Measurements from ENCODE around the gene CDIPT.

CDIPT gene

GRCh38 chr16:29824589-29825144, 38.4 kb downstream of the CDIPT start:
- no peak for DNase-seq

DNA sequence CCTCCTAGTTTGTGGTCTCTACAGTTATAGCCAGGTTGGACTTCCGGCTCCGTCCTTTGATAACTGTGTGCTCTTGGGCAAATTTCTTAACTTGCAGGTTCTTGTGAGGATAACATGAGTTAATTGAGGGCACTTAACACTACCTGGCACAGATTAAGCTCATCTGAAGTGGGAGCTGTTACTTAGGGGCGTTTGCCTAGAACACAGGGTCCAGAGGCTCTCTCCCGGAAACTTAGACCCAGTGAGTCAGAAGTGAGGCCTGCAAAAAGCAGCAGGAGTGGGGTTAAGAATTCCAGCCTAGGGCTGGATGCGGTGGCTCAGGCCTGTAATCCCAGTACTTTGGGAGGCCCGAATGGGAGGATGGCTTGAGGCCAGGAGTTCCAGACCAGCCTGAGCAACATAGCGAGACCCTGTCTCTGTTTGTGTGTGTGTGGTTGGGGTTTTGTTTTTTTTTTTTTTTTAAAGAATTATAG, 41.3 kb downstream of the CDIPT start:
- no peak for DNase-seq

DNA sequence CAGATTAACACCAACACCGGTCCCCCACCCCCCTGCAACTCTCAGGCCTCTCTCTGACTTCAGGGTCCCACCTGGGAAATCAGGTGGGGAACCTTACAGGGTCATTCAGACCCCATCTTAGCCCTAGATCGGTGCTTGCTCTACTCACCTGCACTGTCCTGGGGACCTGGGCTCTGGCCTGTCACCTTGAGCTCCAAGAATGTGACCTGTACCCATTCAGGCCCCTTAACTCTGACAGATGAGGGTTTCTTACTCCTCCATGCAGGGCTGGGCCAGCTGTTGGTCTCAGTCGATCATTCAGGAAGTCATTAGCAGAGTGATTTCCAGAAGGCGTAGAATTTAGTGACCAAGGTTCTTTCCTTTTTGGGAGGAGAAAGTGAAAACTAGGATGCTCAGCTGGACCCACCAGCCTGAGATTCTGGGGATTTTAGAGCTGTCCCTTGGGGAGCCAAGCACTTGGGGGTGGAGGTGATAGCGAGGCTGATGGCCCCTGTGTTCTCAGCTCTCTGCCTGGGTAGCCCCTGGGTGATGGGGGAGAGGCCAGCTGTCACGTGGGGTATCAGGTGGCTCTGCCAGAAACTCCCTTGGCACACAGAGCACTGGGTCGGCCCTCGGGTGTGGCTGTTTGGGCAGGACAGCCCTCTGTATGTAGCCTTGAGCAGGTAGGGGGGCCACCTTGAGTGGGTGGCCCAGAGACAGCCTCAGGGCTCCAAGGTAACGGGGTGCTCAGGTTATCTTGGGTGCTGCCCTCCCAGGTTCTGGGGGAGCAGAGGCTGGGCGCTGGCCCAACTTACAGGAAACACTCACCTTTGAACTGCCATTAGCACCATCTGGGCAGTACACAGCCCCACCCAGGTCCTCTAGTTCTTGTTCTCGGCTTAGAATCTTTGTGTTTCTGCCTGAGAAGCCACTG, 42.0 kb downstream of the CDIPT start:
- no peak for DNase-seq

- no peak for DNase-seq
Observed at GRCh38 chr16:29820271-29820701, 42.7 kb downstream of the CDIPT start, which contains the start of gene MVP. MVP (plus strand) TSS chr16:29820462; CDS start chr16:29830550, 10,088 bp downstream.

DNA sequence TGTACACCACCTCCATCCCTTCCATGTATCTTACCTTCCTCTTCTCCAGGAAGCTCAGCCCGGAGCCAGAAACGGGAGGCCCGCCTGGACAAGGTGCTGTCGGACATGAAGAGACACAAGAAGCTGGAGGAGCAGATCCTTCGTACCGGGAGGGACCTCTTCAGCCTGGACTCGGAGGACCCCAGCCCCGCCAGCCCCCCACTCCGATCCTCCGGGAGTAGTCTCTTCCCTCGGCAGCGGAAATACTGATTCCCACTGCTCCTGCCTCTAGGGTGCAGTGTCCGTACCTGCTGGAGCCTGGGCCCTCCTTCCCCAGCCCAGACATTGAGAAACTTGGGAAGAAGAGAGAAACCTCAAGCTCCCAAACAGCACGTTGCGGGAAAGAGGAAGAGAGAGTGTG, 43.5 kb downstream of the CDIPT start:
- DNase-seq, result no peak

DNA sequence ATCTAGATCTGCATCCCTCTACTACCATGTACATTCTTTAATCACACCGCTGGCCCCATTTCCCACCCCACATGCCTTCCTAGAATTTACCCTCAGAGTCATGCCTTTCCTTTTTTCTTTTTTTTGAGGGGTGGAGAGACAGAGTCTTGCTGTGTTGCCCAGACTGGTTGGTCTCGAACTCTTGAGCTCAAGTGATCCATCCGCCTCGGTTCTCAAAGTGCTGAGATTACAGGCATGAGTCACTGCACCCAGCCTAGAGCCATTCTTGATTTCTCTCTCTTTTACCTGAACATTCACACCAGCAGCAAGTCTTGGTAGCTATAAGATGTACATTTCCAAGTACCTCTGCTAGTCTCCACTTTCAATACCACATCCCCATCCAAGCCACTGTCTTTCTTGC, 44.9 kb downstream of the CDIPT start:
- no peak for DNase-seq

DNA sequence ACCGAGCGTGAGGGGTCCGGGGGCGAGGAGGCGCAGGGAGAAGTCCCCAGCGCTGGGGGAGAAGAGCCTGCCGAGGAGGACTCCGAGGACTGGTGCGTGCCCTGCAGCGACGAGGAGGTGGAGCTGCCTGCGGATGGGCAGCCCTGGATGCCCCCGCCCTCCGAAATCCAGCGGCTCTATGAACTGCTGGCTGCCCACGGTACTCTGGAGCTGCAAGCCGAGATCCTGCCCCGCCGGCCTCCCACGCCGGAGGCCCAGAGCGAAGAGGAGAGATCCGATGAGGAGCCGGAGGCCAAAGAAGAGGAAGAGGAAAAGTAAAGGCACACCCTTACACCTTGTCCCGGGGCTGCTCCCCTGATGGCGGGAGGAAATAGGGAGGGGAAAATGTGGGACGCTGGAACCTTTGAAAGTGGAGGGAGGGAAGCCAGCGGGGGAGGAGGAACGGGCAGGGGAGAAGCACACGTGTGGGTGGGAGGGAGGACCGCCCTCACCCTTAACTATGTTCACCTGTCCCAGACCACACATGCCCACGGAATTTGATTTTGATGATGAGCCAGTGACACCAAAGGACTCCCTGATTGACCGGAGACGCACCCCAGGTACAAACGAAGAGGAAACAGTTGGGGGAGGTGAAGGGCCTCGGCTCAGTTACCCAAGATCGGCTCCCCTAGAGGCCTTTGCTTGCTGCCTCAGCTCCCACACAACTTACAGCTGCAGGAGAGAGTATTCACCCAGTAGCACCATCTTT, 46.2 kb downstream of the CDIPT start:
- peak; percentile 52 for DNase-seq

GRCh38 chr16:29815793-29816693, 47.0 kb downstream of the CDIPT start, which contains the start of gene PAGR1:
PAGR1 (plus strand) TSS chr16:29816152; CDS start chr16:29816526, 374 bp downstream.
- DNase-seq, result peak; percentile 99

GRCh38 chr16:29815032-29815721, 47.8 kb downstream of the CDIPT start:
- peak; percentile 78 for DNase-seq

DNA sequence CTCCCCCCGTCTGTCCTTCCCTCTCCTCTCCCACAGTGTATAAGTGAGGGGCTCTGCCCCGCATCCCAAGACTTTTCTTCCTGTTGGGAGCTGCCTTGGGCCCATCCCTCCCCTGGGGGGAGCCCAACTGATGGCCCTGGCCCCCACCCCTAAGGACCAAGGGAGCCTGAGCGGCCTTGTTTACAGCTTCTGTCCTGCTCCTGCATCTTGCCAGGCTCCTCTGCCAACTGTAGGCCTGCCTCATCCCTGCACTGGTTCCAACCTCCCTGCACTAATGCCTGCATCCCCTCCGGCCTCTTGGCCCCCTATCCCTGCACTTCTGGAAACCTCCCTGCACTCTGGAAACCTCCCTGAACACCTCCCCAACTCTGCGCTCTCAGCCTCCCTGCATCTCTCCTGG, 48.4 kb downstream of the CDIPT start:
- DNase-seq, result no peak

- DNase-seq, result no peak
Observed at GRCh38 chr16:29813644-29814562, 49.1 kb downstream of the CDIPT start.

DNA sequence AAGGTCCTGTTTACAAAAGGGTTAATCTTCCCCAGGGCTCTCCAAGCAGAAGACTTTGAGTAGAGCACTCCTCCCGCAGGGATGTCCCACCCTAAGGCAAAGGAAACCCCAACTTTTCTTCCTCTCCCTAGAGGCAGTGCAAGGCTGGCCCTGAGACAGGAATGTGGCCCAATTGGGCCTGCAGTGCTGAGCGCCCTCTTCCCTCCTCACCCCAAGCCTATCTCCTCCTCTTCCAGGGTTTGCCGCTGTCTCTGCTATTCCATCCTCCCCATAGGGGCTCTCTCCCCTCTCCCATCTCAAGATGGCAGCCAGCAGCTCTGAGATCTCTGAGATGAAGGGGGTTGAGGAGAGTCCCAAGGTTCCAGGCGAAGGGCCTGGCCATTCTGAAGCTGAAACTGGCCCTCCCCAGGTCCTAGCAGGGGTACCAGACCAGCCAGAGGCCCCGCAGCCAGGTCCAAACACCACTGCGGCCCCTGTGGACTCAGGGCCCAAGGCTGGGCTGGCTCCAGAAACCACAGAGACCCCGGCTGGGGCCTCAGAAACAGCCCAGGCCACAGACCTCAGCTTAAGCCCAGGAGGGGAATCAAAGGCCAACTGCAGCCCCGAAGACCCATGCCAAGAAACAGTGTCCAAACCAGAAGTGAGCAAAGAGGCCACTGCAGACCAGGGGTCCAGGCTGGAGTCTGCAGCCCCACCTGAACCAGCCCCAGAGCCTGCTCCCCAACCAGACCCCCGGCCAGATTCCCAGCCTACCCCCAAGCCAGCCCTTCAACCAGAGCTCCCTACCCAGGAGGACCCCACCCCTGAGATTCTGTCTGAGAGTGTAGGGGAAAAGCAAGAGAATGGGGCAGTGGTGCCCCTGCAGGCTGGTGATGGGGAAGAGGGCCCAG, 50.0 kb downstream of the CDIPT start:
- DNase-seq, result no peak

- DNase-seq, result peak; percentile 75
Observed at GRCh38 chr16:29811896-29812665, 50.9 kb downstream of the CDIPT start, which contains the start of gene PRRT2. PRRT2 (plus strand) TSS chr16:29812193; CDS start chr16:29813055, 862 bp downstream.

DNA sequence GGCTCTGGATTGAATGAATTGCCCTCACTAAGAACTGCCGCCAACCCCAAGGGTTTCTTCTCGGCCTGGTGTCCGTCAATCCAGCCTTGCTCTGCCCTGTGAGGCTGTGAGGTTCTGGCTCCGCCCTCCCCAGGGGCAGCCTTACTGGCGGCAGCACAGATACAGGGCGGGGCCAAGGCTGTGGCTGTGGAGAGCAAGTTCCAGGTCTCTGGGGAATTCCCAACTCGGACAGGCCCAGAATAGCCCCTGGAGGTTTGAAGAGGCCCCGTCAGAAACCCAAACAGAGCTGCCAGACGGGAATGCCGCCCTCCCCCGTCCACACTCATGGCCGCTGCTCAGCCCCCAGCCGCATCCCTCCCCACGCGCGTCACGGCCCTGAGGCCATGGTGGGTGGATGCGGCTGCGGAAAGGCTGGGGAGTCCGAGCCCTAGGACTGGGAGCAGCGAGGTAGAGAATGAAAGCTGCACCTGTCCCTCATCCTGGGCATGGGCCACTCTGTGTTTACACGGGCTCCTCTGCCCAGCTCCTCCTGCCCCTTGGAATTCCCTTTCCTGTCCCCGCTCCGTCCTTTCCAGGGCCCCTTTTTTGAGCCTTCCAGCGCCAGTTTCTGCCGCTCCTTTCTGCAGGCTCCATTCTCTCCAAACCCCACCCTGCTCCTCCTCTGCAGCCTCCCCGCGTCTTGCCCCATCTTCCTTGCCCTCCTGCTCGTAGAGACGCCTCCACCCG, 51.7 kb downstream of the CDIPT start:
- DNase-seq, result peak; percentile 89

DNA sequence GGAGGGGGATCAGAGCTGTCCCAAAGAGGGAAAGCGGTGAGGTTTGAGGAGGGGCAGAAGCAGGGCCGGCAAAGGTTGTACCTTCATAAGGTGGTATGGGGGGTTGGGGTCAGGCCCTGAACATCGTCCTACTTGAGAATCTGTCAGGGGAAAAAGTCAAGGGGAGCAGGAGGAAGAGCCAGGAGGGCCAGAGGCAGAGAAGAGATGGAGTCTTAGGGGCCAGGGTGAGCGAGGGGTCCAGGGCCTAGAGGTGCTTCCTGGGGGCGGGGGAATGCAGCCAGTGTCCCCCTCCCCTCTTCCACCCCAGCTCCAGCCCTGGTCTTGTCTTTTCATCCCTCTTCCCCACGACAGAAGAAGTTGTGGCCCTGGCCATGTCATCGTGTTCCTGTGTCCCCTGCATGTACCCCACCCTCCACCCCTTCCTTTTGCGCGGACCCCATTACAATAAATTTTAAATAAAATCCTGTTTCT, 52.3 kb downstream of the CDIPT start:
- no peak for DNase-seq

GRCh38 chr16:29809850-29810698, 53.0 kb downstream of the CDIPT start:
- no peak for DNase-seq

All from COR-L47 (cell line).